ENCODE results near the gene MESD. TPM values are rescaled to one million over a fixed set of nuclear protein-coding genes. Genes with fewer than 3 reads are reported as not detected.

The MESD gene
- total and polyA plus RNA-seq, 9 of the 15 experiments (the other 6 are each of a cell fraction or from before 2014, with no cell fraction given): 11.3 to 39.7 (median 22.8) TPM

GRCh38 chr15:80936288-80937078 is 53.1 kb downstream of the MESD start:
- H2AFZ ChIP-seq (ENCODE audit: low read depth, low read length): no peak overlapping the region
- H3K4me2 ChIP-seq (ENCODE audit: insufficient read depth, low read length): no peak overlapping the region
- no peak overlapping the region for H3K4me3 ChIP-seq
- FAIRE-seq (peak; percentile 80), DNase-seq (ENCODE audit: extremely low read depth in 1 of 4, low spot score in 3 of 4) (peak in 3 of 4 experiments; percentile 16 to 45 (median 24)), ATAC-seq (peak; percentile 40; the same call in 1 of the 3 replicates)
- H4K20me1 ChIP-seq (replicated peaks; ENCODE audit: control insufficient read depth, insufficient read depth, low read length): peaks cover 8% of the 10 kb centered on the region; the same call in 1 of the 2 replicates
- ChIA-PET CTCF (ENCODE audit: low intra/inter-chr PET ratio) (no interaction called here), POLR2A (interaction anchor here (0.8 kb wide), 1 partner anchor 54 kb away, joined by 3 read pairs; no protein-coding TSS in a partner anchor)
- in situ Hi-C loops (cut with MboI) (no loop called here), intact Hi-C loops (cut with micrococcal nuclease) (no loop called here)
- H3K36me3 ChIP-seq (ENCODE audit: control insufficient read depth, insufficient read depth, low read length): 0 out of 3 replicates have a peak, but pooled peaks cover 2% of the 10 kb centered on the region
- no peaks in the 10 kb centered on the region for H3K79me2 ChIP-seq (ENCODE audit: control insufficient read depth, insufficient read depth, low read length)
- no peaks in the 10 kb centered on the region for H3K9me1 ChIP-seq (ENCODE audit: control insufficient read depth, insufficient read depth, low read length)
- H3K9ac ChIP-seq (ENCODE audit: insufficient read depth in 1 of 2, low read depth in 2 of 2, low read length in 2 of 2): no peak overlapping the region
- H3K27me3 ChIP-seq (ENCODE audit: control insufficient read depth in 2 of 2, insufficient read depth in 2 of 2, low read length in 2 of 2): peaks cover 3 to 17% of the 10 kb centered on the region in 2 experiments; a peak in 3 of 5 replicates
- no peaks in the 10 kb centered on the region for H3K9me3 ChIP-seq (replicated peaks; ENCODE audit: control insufficient read depth, insufficient read depth, low read depth, low read length)
- BruUV-seq (replicated peaks): no TSS peak
- no peaks in the 10 kb centered on the region; a peak in 1 of 5 replicates for H3K4me1 ChIP-seq (replicated peaks in 1 of 2; ENCODE audit: control insufficient read depth in 2 of 2, insufficient read depth in 2 of 2, low read length in 2 of 2)
- no peak overlapping the region for H3K27ac ChIP-seq (ENCODE audit: extremely low read depth, low read depth, low read length)
- WGBS (ENCODE audit: insufficient coverage, low coverage, missing lambda C conversion rate): 40% methylated on average over 16 of the region's 16 CpGs
- TF ChIP-seq HMGXB4 (CRISPR knock-in tag; IDR thresholded peaks at IDR 0.05) (no peak), KLF13 (tag; IDR thresholded peaks at IDR 0.05; ENCODE audit: borderline replicate concordance, low read depth) (no peak), TCF3 (CRISPR knock-in tag; IDR thresholded peaks at IDR 0.05) (peak; percentile 41), CBFA2T2 (conservative IDR thresholded peaks at IDR 0.05) (peak; percentile 32), MXI1 (IDR thresholded peaks at IDR 0.05; ENCODE audit: low read depth, low read length) (no peak), CTCF (IDR thresholded peaks at IDR 0.05 in 2 of 3, conservative IDR thresholded peaks at IDR 0.05 in 1 of 3; ENCODE audit: insufficient read depth in 2 of 3, low read depth in 1 of 3, low read length in 3 of 3) (peak; percentile 26; a peak in 3 of 6 replicates), JUND (IDR thresholded peaks at IDR 0.05; ENCODE audit: borderline replicate concordance, low read depth, low read length) (no peak), JUND (tag; IDR thresholded peaks at IDR 0.05; ENCODE audit: borderline replicate concordance, low read depth, low read length) (no peak), HNRNPUL1 (IDR thresholded peaks at IDR 0.05; ENCODE audit: low read length) (no peak), ZFP36 (IDR thresholded peaks at IDR 0.05; ENCODE audit: low read depth, low read length, partially characterized antibody) (no peak), CHD2 (IDR thresholded peaks at IDR 0.05; ENCODE audit: low read depth, low read length) (no peak), CHD1 (IDR thresholded peaks at IDR 0.05; ENCODE audit: low read length) (no peak), ZSCAN29 (IDR thresholded peaks at IDR 0.05) (no peak), ETS2 (tag; IDR thresholded peaks at IDR 0.05; ENCODE audit: borderline replicate concordance, poor library complexity, severe bottlenecking) (no peak)
- TF ChIP-seq, protein P1, sequence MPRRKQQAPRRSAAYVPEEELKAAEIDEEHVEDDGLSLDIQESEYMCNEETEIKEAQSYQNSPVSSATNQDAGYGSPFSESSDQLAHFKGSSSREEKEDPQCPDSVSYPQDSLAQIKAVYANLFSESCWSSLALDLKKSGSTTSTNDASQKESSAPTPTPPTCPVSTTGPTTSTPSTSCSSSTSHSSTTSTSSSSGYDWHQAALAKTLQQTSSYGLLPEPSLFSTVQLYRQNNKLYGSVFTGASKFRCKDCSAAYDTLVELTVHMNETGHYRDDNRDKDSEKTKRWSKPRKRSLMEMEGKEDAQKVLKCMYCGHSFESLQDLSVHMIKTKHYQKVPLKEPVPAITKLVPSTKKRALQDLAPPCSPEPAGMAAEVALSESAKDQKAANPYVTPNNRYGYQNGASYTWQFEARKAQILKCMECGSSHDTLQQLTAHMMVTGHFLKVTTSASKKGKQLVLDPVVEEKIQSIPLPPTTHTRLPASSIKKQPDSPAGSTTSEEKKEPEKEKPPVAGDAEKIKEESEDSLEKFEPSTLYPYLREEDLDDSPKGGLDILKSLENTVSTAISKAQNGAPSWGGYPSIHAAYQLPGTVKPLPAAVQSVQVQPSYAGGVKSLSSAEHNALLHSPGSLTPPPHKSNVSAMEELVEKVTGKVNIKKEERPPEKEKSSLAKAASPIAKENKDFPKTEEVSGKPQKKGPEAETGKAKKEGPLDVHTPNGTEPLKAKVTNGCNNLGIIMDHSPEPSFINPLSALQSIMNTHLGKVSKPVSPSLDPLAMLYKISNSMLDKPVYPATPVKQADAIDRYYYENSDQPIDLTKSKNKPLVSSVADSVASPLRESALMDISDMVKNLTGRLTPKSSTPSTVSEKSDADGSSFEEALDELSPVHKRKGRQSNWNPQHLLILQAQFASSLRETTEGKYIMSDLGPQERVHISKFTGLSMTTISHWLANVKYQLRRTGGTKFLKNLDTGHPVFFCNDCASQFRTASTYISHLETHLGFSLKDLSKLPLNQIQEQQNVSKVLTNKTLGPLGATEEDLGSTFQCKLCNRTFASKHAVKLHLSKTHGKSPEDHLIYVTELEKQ (CRISPR knock-in tag; IDR thresholded peaks at IDR 0.05): no peak
